K562 (cell line): ENCODE measurements around the gene LRIT1. TPM values are rescaled to one million over a fixed set of nuclear protein-coding genes. Genes with fewer than 3 reads are reported as not detected.

Experiments used
- ATAC-seq: fragments of 200-7000 bp; cut with Tn5 transposase; 3 replicates; pipeline ENCODE4 v1.9.1; 2020; ENCODE audit warnings: moderate library complexity
- BruUV-seq: library from RNA; stranded (reverse); fragments of 400-500 nt; replicated peaks from 2 replicates; lab custom pipeline; 2021; lab: Mats Ljungman, UMichigan
- CTCF ChIA-PET: fragments of 300-600 bp; formaldehyde crosslinking; extraction: SDS; loops from one replicate; lab custom pipeline; 2021; ENCODE audit warnings: low intra/inter-chr PET ratio; lab: Yijun Ruan, JAX
- POLR2A ChIA-PET: fragments of 300-600, 350-650 bp; sonication (Branson Sonifier 250); formaldehyde crosslinking; extraction: SDS; loops from one replicate; lab custom pipeline; 2021; ENCODE audit warnings: antibody characterized with exemption, inconsistent platforms; lab: Yijun Ruan, JAX
- DNase-seq, 4 experiments: peaks; one replicate each; pipeline versions ENCODE4 v3.0.0 to v3.0.0-alpha.2; 2011 to 2018; ENCODE audit warnings: low spot score in 3 of 4, mixed read lengths in 3 of 4; ENCODE audit errors: extremely low read depth in 1 of 4
- FAIRE-seq: peaks from 2 replicates; lab custom pipeline; 2011; peaks lifted over from hg19 to GRCh38; lab: Jason Lieb, UNC
- H2AFZ ChIP-seq: 2 replicates; pipeline ENCODE4 v1.6.0; 2011; ENCODE audit warnings: low read depth, low read length, control low read depth, inconsistent platforms
- H3K27ac ChIP-seq: fragments of 200-600 bp; 3 replicates; pipeline ENCODE4 v1.8.0; 2011; ENCODE audit warnings: low read depth, mild to moderate bottlenecking, control low read depth, inconsistent platforms, low read length, moderate library complexity, mixed read lengths; ENCODE audit errors: extremely low read depth
- H3K27me3 ChIP-seq, 2 experiments: fragments of 300-600 bp in 1 of 2; 2 replicates in 1 of 2; 3 replicates in 1 of 2; pipeline versions ENCODE4 v1.6.0 to v1.8.0; 2011; ENCODE audit warnings: inconsistent platforms in 2 of 2, low read length in 2 of 2, mild to moderate bottlenecking in 1 of 2, mixed read lengths in 1 of 2, moderate library complexity in 1 of 2; ENCODE audit not compliant: control insufficient read depth in 2 of 2, insufficient read depth in 2 of 2
- H3K36me3 ChIP-seq: fragments of 300-600 bp; 3 replicates; pipeline ENCODE4 v1.8.0; 2011; ENCODE audit warnings: mild to moderate bottlenecking, low read length, inconsistent platforms; ENCODE audit not compliant: control insufficient read depth, insufficient read depth
- H3K4me1 ChIP-seq, 2 experiments: fragments of 200-600 bp in 1 of 2; replicated peaks in 1 of 2; 2 replicates in 1 of 2; 3 replicates in 1 of 2; pipeline versions ENCODE4 v1.5.1 to v1.8.0; 2011; ENCODE audit warnings: inconsistent platforms in 2 of 2, low read length in 2 of 2, mild to moderate bottlenecking in 1 of 2, mixed read lengths in 1 of 2, moderate library complexity in 1 of 2; ENCODE audit not compliant: control insufficient read depth in 2 of 2, insufficient read depth in 2 of 2
- H3K4me2 ChIP-seq: 2 replicates; pipeline ENCODE4 v1.6.1; 2011; ENCODE audit warnings: low read length, control low read depth, inconsistent platforms, mixed read lengths; ENCODE audit not compliant: insufficient read depth
- H3K4me3 ChIP-seq: fragments of 200-600 bp; sonication (generic), shearing (Covaris generic); 2 replicates; pipeline ENCODE4 v1.5.1; 2016; ENCODE audit warnings: control low read depth, inconsistent platforms
- H3K79me2 ChIP-seq: fragments of 200-600 bp; 3 replicates; pipeline ENCODE4 v1.8.0; 2011; ENCODE audit warnings: low read length, inconsistent platforms; ENCODE audit not compliant: control insufficient read depth, insufficient read depth
- H3K9ac ChIP-seq, 2 experiments: 2 replicates each; pipeline versions ENCODE4 v1.6.0 to v1.6.1; 2011; ENCODE audit warnings: low read depth in 2 of 2, low read length in 2 of 2, control low read depth in 1 of 2, inconsistent platforms in 1 of 2, mild to moderate bottlenecking in 1 of 2, mixed read lengths in 1 of 2; ENCODE audit not compliant: insufficient read depth in 1 of 2
- H3K9me1 ChIP-seq: one replicate; pipeline ENCODE4 v1.6.0; 2011; ENCODE audit warnings: inconsistent platforms, mild to moderate bottlenecking, low read length, moderate library complexity; ENCODE audit not compliant: control insufficient read depth, insufficient read depth
- H3K9me3 ChIP-seq: replicated peaks from 2 replicates; pipeline ENCODE4 v1.5.1; 2011; ENCODE audit warnings: low read depth, low read length, inconsistent platforms; ENCODE audit not compliant: control insufficient read depth, insufficient read depth
- H4K20me1 ChIP-seq: replicated peaks from 2 replicates; pipeline ENCODE4 v1.6.1; 2011; ENCODE audit warnings: low read length, inconsistent platforms, mixed read lengths; ENCODE audit not compliant: control insufficient read depth, insufficient read depth
- CBX3 ChIP-seq, 2 experiments: IDR thresholded peaks; 1 replicate in 1 of 2; 2 replicates in 1 of 2; pipeline ENCODE4 v1.6.1; 2012; ENCODE audit warnings: inconsistent platforms in 2 of 2, low read length in 2 of 2, borderline replicate concordance in 1 of 2, control low read depth in 1 of 2
- IRF2 ChIP-seq: sonication (generic); formaldehyde crosslinking; IDR thresholded peaks from 2 replicates; pipeline ENCODE4 v1.8.1; 2022; ENCODE audit warnings: mild to moderate bottlenecking, missing genetic modification reagents
- NRF1 ChIP-seq, 2 experiments: fragments of 450-650 bp; IDR thresholded peaks in 1 of 2; conservative IDR thresholded peaks in 1 of 2; 2 replicates each; pipeline ENCODE4 v1.6.1; 2014; ENCODE audit warnings: mild to moderate bottlenecking in 2 of 2
- SIRT6 ChIP-seq: IDR thresholded peaks from one replicate; pipeline ENCODE4 v1.6.1; 2012; ENCODE audit warnings: low read depth, mild to moderate bottlenecking, control low read depth, inconsistent platforms, low read length, moderate library complexity
- ZNF76 ChIP-seq: fragments of 250-450 bp; sonication (Bioruptor Pico); IDR thresholded peaks from 2 replicates; pipeline ENCODE4 v1.4.0; 2020; ENCODE audit warnings: mild to moderate bottlenecking, moderate library complexity, borderline replicate concordance
- WGBS: fragments of 100-300 bp; shearing (Covaris generic); methylation state at CpG from one replicate; pipeline ENCODE4 v1.1.6; 2016; ENCODE audit warnings: low coverage, mixed read lengths; ENCODE audit not compliant: insufficient coverage; ENCODE audit errors: missing lambda C conversion rate; 5-methylcytosine and 5-hydroxymethylcytosine counted together
- in situ Hi-C: fragments of 300-500 bp; cut with MboI; formaldehyde crosslinking; loops from 4 replicates; pipeline ENCODE4 v1.15.0; 2018; ENCODE audit warnings: inconsistent platforms, mixed read lengths
- intact Hi-C: fragments of 100-400 bp; cut with micrococcal nuclease; formaldehyde crosslinking; loops from 2 replicates; pipeline ENCODE4 v1.14.2; 2022
- polyA plus RNA-seq, 8 experiments: library from polyadenylated mRNA; depleted of rRNA in 4 of 8; stranded (reverse) in 5 of 8; unstranded in 3 of 8; fragments of >200 nt; fragmentation: Nextera tagmentation in 2 of 8; fragmentation: Illumina TruSeq in 1 of 8; extraction: Ambion mirVana in 2 of 8; extraction: Trizol in 1 of 8; gene quantifications; 2 replicates each; pipeline versions ENCODE4 v1.2.1 to v1.2.3, GENCODE V29; 2011 to 2014; ENCODE audit warnings: inconsistent platforms in 1 of 8, missing spikeins in 1 of 8
- total RNA-seq, 7 experiments: library from RNA; depleted of rRNA in 6 of 7; stranded (reverse); fragments of >200 nt in 6 of 7; fragmentation: Illumina TruSeq in 2 of 7; extraction: Trizol in 2 of 7; gene quantifications; 2 replicates each; pipeline versions ENCODE4 v1.2.1 to v1.2.3, GENCODE V29; 2011 to 2021; ENCODE audit warnings: low replicate concordance in 1 of 7
- TF ChIP-seq, protein P1 (sequence below), 2 experiments: IDR thresholded peaks; 2 replicates each; pipeline ENCODE4 v1.6.1; 2011; ENCODE audit warnings: borderline replicate concordance in 1 of 2, control low read depth in 1 of 2, low read depth in 1 of 2, low read length in 1 of 2, mild to moderate bottlenecking in 1 of 2, mixed read lengths in 1 of 2, moderate library complexity in 1 of 2; ENCODE audit not compliant: insufficient read depth in 1 of 2, insufficient read length in 1 of 2, poor library complexity in 1 of 2, severe bottlenecking in 1 of 2; ENCODE audit errors: extremely low read depth in 1 of 2
- TF ChIP-seq, protein P2 (sequence below), 3 experiments: IDR thresholded peaks in 2 of 3; conservative IDR thresholded peaks in 1 of 3; 2 replicates each; pipeline ENCODE4 v1.5.1; 2011 to 2012; ENCODE audit warnings: low read length in 3 of 3, mild to moderate bottlenecking in 3 of 3, control low read depth in 2 of 3, improper control_type of control experiment in 1 of 3, inconsistent platforms in 1 of 3, low read depth in 1 of 3, mixed read lengths in 1 of 3, moderate library complexity in 1 of 3; ENCODE audit not compliant: insufficient read depth in 2 of 3

Gene LRIT1
- total and polyA plus RNA-seq, 9 of the 15 experiments (the other 6 are each of a cell fraction or from before 2014, with no cell fraction given) = not detected

DNA sequence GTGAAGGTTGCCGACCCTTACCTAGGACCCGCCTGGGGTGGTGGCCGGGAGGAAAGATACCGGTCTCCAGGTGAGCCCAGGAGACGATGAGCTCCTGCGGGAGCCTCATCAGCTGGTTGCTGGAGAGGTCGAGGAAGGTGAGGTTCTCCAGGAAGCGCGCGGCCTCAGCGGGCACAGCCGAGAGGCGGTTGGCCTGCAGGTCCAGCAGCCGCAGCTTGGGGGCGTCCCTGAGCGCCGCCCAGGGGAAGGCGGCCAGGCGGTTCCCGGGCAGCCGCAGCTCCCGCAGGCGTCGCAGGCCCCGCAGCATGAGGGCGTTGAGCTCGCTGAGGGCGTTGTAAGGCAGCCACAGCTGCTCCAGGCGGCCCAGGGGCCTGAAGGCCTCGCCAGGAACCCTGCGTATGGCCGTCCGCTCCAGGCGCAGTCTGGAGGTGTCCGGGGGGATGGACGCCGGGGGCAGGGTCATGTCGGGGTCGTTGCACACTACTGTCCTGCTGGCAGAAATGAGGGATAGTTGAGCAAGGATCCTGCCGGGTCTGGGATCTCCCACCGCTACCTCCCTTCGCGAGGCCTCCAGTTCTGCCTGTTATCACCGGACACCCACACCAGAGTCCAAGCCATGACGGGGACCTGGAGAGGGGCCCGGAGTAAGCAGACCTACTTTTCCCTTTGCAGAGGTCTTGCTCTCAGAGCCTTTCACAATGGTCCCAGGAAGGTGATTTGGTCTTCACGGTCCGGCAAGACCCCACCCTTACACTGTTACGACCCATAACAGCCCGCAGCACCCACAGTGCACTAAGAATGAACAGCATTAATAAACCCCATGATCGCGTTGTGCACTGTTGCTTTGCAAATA lies 3.9 kb downstream of the LRIT1 start:
- FAIRE-seq (no peak), DNase-seq (peak; percentile 38 to 65 (median 62)), ATAC-seq (peak; percentile 94)
- H3K79me2 ChIP-seq = no peaks in the 10 kb centered on the region
- peaks cover 0 to 7% of the 10 kb centered on the region in 2 experiments; a peak in 2 of 5 replicates for H3K4me1 ChIP-seq
- 29% methylated on average over 51 of the region's 52 CpGs for WGBS
- CTCF ChIA-PET = no interaction called here
- no peak overlapping the region for H3K4me3 ChIP-seq
- no peaks in the 10 kb centered on the region for H3K36me3 ChIP-seq
- intact Hi-C loops = no loop called here
- POLR2A ChIA-PET = interaction anchor here (0.6 to 1.4 kb wide), 3 partner anchors 9 to 368 kb away, joined by 3 to 5 read pairs (median 3); no protein-coding TSS in a partner anchor
- no peaks in the 10 kb centered on the region for H3K9me3 ChIP-seq
- H3K9ac ChIP-seq = 0 out of 4 replicates have a peak overlapping the region, but pooled peaks of 1 of the 2 experiments have one; percentile 10
- BruUV-seq = no TSS peak
- H2AFZ ChIP-seq = 0 out of 2 replicates have a peak overlapping the region, but pooled peaks have one; percentile 11
- in situ Hi-C loops = no loop called here
- no peak overlapping the region for H3K4me2 ChIP-seq
- H3K27me3 ChIP-seq = peaks cover 20 to 60% of the 10 kb centered on the region in 2 experiments; a peak in 4 of 5 replicates
- H3K9me1 ChIP-seq = no peaks in the 10 kb centered on the region
- H4K20me1 ChIP-seq = no peaks in the 10 kb centered on the region
- H3K27ac ChIP-seq = no peak overlapping the region
- TF ChIP-seq SIRT6 = no peak
- peak; percentile 40 to 56 for TF ChIP-seq NRF1 (conservative IDR thresholded peaks at IDR 0.05 in 1 of 2, IDR thresholded peaks at IDR 0.05 in 1 of 2)
- peak in 1 of 2 experiments; percentile 80; a peak in 1 of 3 replicates for TF ChIP-seq CBX3 (IDR thresholded peaks at IDR 0.05; ENCODE audit: borderline replicate concordance in 1 of 2, low read length in 2 of 2)
- TF ChIP-seq, protein P1, sequence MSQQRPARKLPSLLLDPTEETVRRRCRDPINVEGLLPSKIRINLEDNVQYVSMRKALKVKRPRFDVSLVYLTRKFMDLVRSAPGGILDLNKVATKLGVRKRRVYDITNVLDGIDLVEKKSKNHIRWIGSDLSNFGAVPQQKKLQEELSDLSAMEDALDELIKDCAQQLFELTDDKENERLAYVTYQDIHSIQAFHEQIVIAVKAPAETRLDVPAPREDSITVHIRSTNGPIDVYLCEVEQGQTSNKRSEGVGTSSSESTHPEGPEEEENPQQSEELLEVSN (IDR thresholded peaks at IDR 0.05; ENCODE audit: borderline replicate concordance in 1 of 2, extremely low read depth in 1 of 2, insufficient read depth in 1 of 2, insufficient read length in 1 of 2, low read depth in 1 of 2, low read length in 1 of 2, poor library complexity in 1 of 2, severe bottlenecking in 1 of 2) = peak; percentile 76 to 97
- TF ChIP-seq, protein P2, sequence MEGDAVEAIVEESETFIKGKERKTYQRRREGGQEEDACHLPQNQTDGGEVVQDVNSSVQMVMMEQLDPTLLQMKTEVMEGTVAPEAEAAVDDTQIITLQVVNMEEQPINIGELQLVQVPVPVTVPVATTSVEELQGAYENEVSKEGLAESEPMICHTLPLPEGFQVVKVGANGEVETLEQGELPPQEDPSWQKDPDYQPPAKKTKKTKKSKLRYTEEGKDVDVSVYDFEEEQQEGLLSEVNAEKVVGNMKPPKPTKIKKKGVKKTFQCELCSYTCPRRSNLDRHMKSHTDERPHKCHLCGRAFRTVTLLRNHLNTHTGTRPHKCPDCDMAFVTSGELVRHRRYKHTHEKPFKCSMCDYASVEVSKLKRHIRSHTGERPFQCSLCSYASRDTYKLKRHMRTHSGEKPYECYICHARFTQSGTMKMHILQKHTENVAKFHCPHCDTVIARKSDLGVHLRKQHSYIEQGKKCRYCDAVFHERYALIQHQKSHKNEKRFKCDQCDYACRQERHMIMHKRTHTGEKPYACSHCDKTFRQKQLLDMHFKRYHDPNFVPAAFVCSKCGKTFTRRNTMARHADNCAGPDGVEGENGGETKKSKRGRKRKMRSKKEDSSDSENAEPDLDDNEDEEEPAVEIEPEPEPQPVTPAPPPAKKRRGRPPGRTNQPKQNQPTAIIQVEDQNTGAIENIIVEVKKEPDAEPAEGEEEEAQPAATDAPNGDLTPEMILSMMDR (IDR thresholded peaks at IDR 0.05 in 2 of 3, conservative IDR thresholded peaks at IDR 0.05 in 1 of 3; ENCODE audit: insufficient read depth in 2 of 3, low read depth in 1 of 3, low read length in 3 of 3) = peak; percentile 60 to 82 (median 67)
- TF ChIP-seq IRF2 (CRISPR knock-in tag) = no peak
- no peak for TF ChIP-seq ZNF76 (CRISPR knock-in tag)
